ENCODE results near the gene CXCL11.

The CXCL11 gene

DNA sequence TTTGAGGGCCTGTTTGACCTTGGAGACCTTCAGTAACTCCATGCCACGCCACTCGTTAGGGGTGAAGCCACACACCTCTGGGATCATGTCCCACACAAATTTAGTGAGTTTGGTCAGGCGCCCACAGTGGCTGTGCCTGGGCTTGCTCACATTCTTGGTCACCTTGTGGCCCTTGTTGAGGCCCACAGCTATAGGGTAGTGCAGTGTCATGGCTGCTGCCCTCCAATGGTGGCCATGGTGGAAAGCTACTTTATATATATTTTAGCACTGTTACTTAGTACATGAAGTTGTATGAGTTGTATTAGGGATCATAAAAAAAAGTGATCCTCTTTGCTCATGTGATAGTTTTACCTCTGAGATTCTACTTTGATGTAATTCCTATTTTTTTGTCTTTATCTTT is 985 bp upstream of the CXCL11 start:
- H3K4me3 ChIP-seq (IDR thresholded peaks at IDR 0.05; ENCODE audit: insufficient read depth, low read depth, low read length), result no peak overlapping the region
- H3K4me2 ChIP-seq, result no peak overlapping the region
- H3K4me1 ChIP-seq (ENCODE audit: low read depth, poor library complexity, severe bottlenecking), result peaks cover 44% of the 10 kb centered on the region
- no peak overlapping the region for H3K27ac ChIP-seq
- no peak overlapping the region for H3K9ac ChIP-seq
- H4K20me1 ChIP-seq (ENCODE audit: insufficient read depth), result no peaks in the 10 kb centered on the region
- H3K36me3 ChIP-seq (ENCODE audit: insufficient read depth), result no peaks in the 10 kb centered on the region; the same call in 1 of the 2 replicates
- no peak for TF ChIP-seq CTCF (conservative IDR thresholded peaks at IDR 0.05; ENCODE audit: low read depth, low read length)
- no peaks in the 10 kb centered on the region for H3K79me2 ChIP-seq (ENCODE audit: insufficient read depth, low read depth)
- no peaks in the 10 kb centered on the region for H3K27me3 ChIP-seq (ENCODE audit: insufficient read depth, low read depth)
- H2AFZ ChIP-seq (ENCODE audit: low read depth), result no peak overlapping the region

GRCh38 chr4:76035141-76035540 is 729 bp downstream of the CXCL11 start:
- no peak for TF ChIP-seq CTCF (conservative IDR thresholded peaks at IDR 0.05; ENCODE audit: low read depth, low read length)
- H3K4me2 ChIP-seq, result peak overlapping the region; percentile 29
- no peak overlapping the region for H3K27ac ChIP-seq
- H3K79me2 ChIP-seq (ENCODE audit: insufficient read depth, low read depth), result no peaks in the 10 kb centered on the region
- H3K9ac ChIP-seq, result no peak overlapping the region
- no peaks in the 10 kb centered on the region for H4K20me1 ChIP-seq (ENCODE audit: insufficient read depth)
- H3K4me1 ChIP-seq (ENCODE audit: low read depth, poor library complexity, severe bottlenecking), result peaks cover 57% of the 10 kb centered on the region
- H3K27me3 ChIP-seq (ENCODE audit: insufficient read depth, low read depth), result no peaks in the 10 kb centered on the region
- no peak overlapping the region for H2AFZ ChIP-seq (ENCODE audit: low read depth)
- no peak overlapping the region for H3K4me3 ChIP-seq (IDR thresholded peaks at IDR 0.05; ENCODE audit: insufficient read depth, low read depth, low read length)
- H3K36me3 ChIP-seq (ENCODE audit: insufficient read depth), result no peaks in the 10 kb centered on the region; the same call in 1 of the 2 replicates

DNA sequence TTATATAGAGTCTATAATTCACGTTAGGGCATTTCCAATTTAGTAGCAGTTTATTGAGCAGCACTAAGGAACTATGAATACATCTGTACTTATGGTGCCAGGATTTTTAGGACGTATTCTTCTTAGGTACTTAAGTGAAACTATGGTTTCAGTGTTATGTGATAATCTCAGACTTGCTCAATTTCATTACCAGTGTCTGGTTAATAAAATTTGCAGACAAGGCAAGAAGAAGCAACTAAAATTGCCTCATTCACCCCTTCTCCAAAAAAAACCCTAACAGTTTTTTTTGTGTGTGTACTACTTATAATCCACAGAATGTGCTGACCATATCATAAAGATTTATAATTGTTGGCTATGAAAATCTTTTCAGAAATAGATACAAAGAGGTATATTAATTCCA is 6.6 kb downstream of the CXCL11 start:
- H4K20me1 ChIP-seq (ENCODE audit: insufficient read depth), result no peaks in the 10 kb centered on the region
- H3K4me1 ChIP-seq (ENCODE audit: low read depth, poor library complexity, severe bottlenecking), result peaks cover 51% of the 10 kb centered on the region
- H3K9ac ChIP-seq, result peak overlapping the region; percentile 45; the same call in 1 of the 2 replicates
- no peak overlapping the region for H3K4me3 ChIP-seq (IDR thresholded peaks at IDR 0.05; ENCODE audit: insufficient read depth, low read depth, low read length)
- peak overlapping the region; percentile 79 for H3K4me2 ChIP-seq
- H3K27me3 ChIP-seq (ENCODE audit: insufficient read depth, low read depth), result no peaks in the 10 kb centered on the region
- H3K79me2 ChIP-seq (ENCODE audit: insufficient read depth, low read depth), result no peaks in the 10 kb centered on the region
- H2AFZ ChIP-seq (ENCODE audit: low read depth), result no peak overlapping the region
- H3K36me3 ChIP-seq (ENCODE audit: insufficient read depth), result no peaks in the 10 kb centered on the region
- TF ChIP-seq CTCF (conservative IDR thresholded peaks at IDR 0.05; ENCODE audit: low read depth, low read length), result no peak
- H3K27ac ChIP-seq, result peak overlapping the region; percentile 65

- peak overlapping the region; percentile 33 for H2AFZ ChIP-seq (ENCODE audit: low read depth)
- H3K27me3 ChIP-seq (ENCODE audit: insufficient read depth, low read depth), result no peaks in the 10 kb centered on the region
- H4K20me1 ChIP-seq (ENCODE audit: insufficient read depth), result no peaks in the 10 kb centered on the region
- peaks cover 54% of the 10 kb centered on the region for H3K4me1 ChIP-seq (ENCODE audit: low read depth, poor library complexity, severe bottlenecking)
- no peaks in the 10 kb centered on the region for H3K36me3 ChIP-seq (ENCODE audit: insufficient read depth)
- no peak for TF ChIP-seq CTCF (conservative IDR thresholded peaks at IDR 0.05; ENCODE audit: low read depth, low read length)
- no peaks in the 10 kb centered on the region for H3K79me2 ChIP-seq (ENCODE audit: insufficient read depth, low read depth)
- peak overlapping the region; percentile 79 for H3K4me2 ChIP-seq
- H3K27ac ChIP-seq, result peak overlapping the region; percentile 65
- H3K9ac ChIP-seq, result peak overlapping the region; percentile 45; the same call in 1 of the 2 replicates
- no peak overlapping the region for H3K4me3 ChIP-seq (IDR thresholded peaks at IDR 0.05; ENCODE audit: insufficient read depth, low read depth, low read length)
Observed at GRCh38 chr4:76028350-76028765, 7.5 kb downstream of the CXCL11 start.
